Breast epithelium (tissue), 4 donors: ENCODE results near the gene P2RX1. TPM values are rescaled to one million over a fixed set of nuclear protein-coding genes. Genes with fewer than 3 reads are reported as not detected.

Experiments used
- DNase-seq, 2 donors: peaks; one replicate each; pipeline ENCODE4 v3.0.0-alpha.2; 2019; ENCODE audit warnings: low spot score in 2 of 2
- H3K27ac ChIP-seq, 2 donors: fragments of 200-600 bp; sonication (generic) in 1 of 2; one replicate each; pipeline ENCODE4 v1.5.1; 2016 to 2019; ENCODE audit warnings: mild to moderate bottlenecking in 1 of 2
- H3K27me3 ChIP-seq, 2 donors: fragments of 200-600 bp; sonication (generic) in 1 of 2; one replicate each; pipeline versions ENCODE4 v1.5.1 to v1.6.0; 2017 to 2019; ENCODE audit warnings: control low read depth in 1 of 2, mild to moderate bottlenecking in 1 of 2
- H3K36me3 ChIP-seq: fragments of 200-600 bp; one replicate; pipeline ENCODE4 v1.5.1; 2019
- H3K4me1 ChIP-seq, 2 donors: fragments of 200-600 bp; sonication (generic); one replicate each; pipeline ENCODE4 v1.5.1; 2016 to 2019; ENCODE audit warnings: control low read depth in 1 of 2
- H3K4me3 ChIP-seq, 3 donors: fragments of 200-600 bp; sonication (generic); 1 replicate in 2 of 3; 2 replicates in 1 of 3; pipeline ENCODE4 v1.5.1; 2016 to 2019; ENCODE audit warnings: mild to moderate bottlenecking in 3 of 3, moderate library complexity in 2 of 3
- H3K9me3 ChIP-seq, 2 donors: fragments of 200-600 bp; sonication (generic) in 1 of 2; one replicate each; pipeline ENCODE4 v1.5.1; 2016 to 2019; ENCODE audit warnings: control low read depth in 1 of 2
- CTCF ChIP-seq, 3 donors: fragments of 450-650 bp; IDR thresholded peaks; one replicate each; pipeline ENCODE4 v1.5.1; 2016 to 2017; ENCODE audit warnings: antibody characterized with exemption in 3 of 3, mild to moderate bottlenecking in 3 of 3, moderate library complexity in 3 of 3
- POLR2A ChIP-seq: fragments of 450-650 bp; IDR thresholded peaks from one replicate; pipeline ENCODE4 v1.6.1; 2016; ENCODE audit warnings: antibody characterized with exemption, mild to moderate bottlenecking, moderate library complexity
- POLR2AphosphoS5 ChIP-seq, 3 donors: sonication (generic); formaldehyde crosslinking; IDR thresholded peaks; one replicate each; pipeline ENCODE4 v1.6.1; 2017; ENCODE audit warnings: antibody characterized with exemption in 3 of 3
- intact Hi-C: fragments of 100-400 bp; cut with DNase I; formaldehyde crosslinking; loops from one replicate; pipeline ENCODE4 v1.15.1; 2023; ENCODE audit warnings: low total_unique reads
- total RNA-seq, 3 donors: library from RNA; depleted of rRNA; stranded (reverse); fragments of >200 nt; gene quantifications; one replicate each; pipeline ENCODE4 v1.1.0, GENCODE V29; 2016

The P2RX1 gene
- total RNA-seq, 3 donors from 2014 or later, result 1.2 to 3.5 (median 2.0) TPM

- Histone ChIP-seq H3K27ac (no peak overlapping the region), H3K27me3 (no peaks in the 10 kb centered on the region), H3K36me3 (no peaks in the 10 kb centered on the region), H3K9me3 (no peaks in the 10 kb centered on the region), H3K4me3 (no peak overlapping the region), H3K4me1 (no peaks in the 10 kb centered on the region)
- TF ChIP-seq POLR2A (no peak), CTCF (IDR thresholded peaks at IDR 0.05) (no peak), POLR2AphosphoS5 (IDR thresholded peaks at IDR 0.05) (no peak)
- DNase-seq, result no peak
- intact Hi-C loops, result no loop called here
These were observed 3.4 kb downstream of the P2RX1 start for GRCh38 chr17:3912827-3913226.

- Histone ChIP-seq H3K27me3 (no peaks in the 10 kb centered on the region), H3K36me3 (no peaks in the 10 kb centered on the region), H3K4me1 (no peaks in the 10 kb centered on the region), H3K9me3 (no peaks in the 10 kb centered on the region), H3K4me3 (no peak overlapping the region), H3K27ac (no peak overlapping the region)
- intact Hi-C loops, result no loop called here
- DNase-seq, result peak in 1 of 2 donors; percentile 29
- no peak for TF ChIP-seq POLR2AphosphoS5 (IDR thresholded peaks at IDR 0.05)
- no peak for TF ChIP-seq CTCF (IDR thresholded peaks at IDR 0.05)
- TF ChIP-seq POLR2A, result no peak
These were observed 4.8 kb downstream of the P2RX1 start for GRCh38 chr17:3911271-3912053.

- H3K27ac ChIP-seq, result no peak overlapping the region
- no peaks in the 10 kb centered on the region for H3K36me3 ChIP-seq
- H3K9me3 ChIP-seq, result no peaks in the 10 kb centered on the region
- H3K27me3 ChIP-seq, result no peaks in the 10 kb centered on the region
- H3K4me1 ChIP-seq, result no peaks in the 10 kb centered on the region
- intact Hi-C loops, result no loop called here
- no peak overlapping the region for H3K4me3 ChIP-seq
- no peak for DNase-seq
- no peak for TF ChIP-seq POLR2A
- no peak for TF ChIP-seq CTCF (IDR thresholded peaks at IDR 0.05)
- TF ChIP-seq POLR2AphosphoS5 (IDR thresholded peaks at IDR 0.05), result no peak
These were observed 5.6 kb downstream of the P2RX1 start for GRCh38 chr17:3910420-3911270.

GRCh38 chr17:3909257-3909656 lies 7.0 kb downstream of the P2RX1 start:
- intact Hi-C loops, result no loop called here
- TF ChIP-seq POLR2AphosphoS5 (IDR thresholded peaks at IDR 0.05), result no peak
- TF ChIP-seq POLR2A, result no peak
- no peak for TF ChIP-seq CTCF (IDR thresholded peaks at IDR 0.05)

More at GRCh38 chr17:3909257-3909656, 7.0 kb downstream of the P2RX1 start:
- Histone ChIP-seq H3K36me3 (no peaks in the 10 kb centered on the region), H3K27me3 (no peaks in the 10 kb centered on the region), H3K4me1 (no peaks in the 10 kb centered on the region), H3K27ac (no peak overlapping the region), H3K4me3 (no peak overlapping the region), H3K9me3 (no peaks in the 10 kb centered on the region)
- DNase-seq, result no peak
